Aorta (tissue), 5 donors: ENCODE results near the gene FRY. TPM values are rescaled to one million over a fixed set of nuclear protein-coding genes. Genes with fewer than 3 reads are reported as not detected.
A peak's percentile ranks its signal among the peaks of the same experiment; 100 is the strongest.

Source experiments
- ATAC-seq: fragments of 200-7000 bp; cut with Tn5 transposase; one replicate; pipeline ENCODE4 v1.9.1; 2022; ENCODE audit warnings: moderate library complexity; ENCODE audit not compliant: low FRiP score
- DNase-seq, 2 donors: peaks; one replicate each; pipeline ENCODE4 v3.0.0-alpha.2; 2020
- H3K27ac ChIP-seq, 2 donors: one replicate each; pipeline ENCODE4 v1.5.1; 2013; ENCODE audit warnings: low read length in 2 of 2, mild to moderate bottlenecking in 2 of 2, moderate library complexity in 2 of 2, control low read depth in 1 of 2, inconsistent platforms in 1 of 2, low read depth in 1 of 2
- H3K27me3 ChIP-seq, 2 donors: one replicate each; pipeline ENCODE4 v1.6.1; 2013; ENCODE audit warnings: control low read depth in 1 of 2, low read length in 1 of 2, mild to moderate bottlenecking in 1 of 2, moderate library complexity in 1 of 2; ENCODE audit not compliant: insufficient read depth in 2 of 2, control insufficient read depth in 1 of 2
- H3K36me3 ChIP-seq, 2 donors: one replicate each; pipeline ENCODE4 v1.6.1; 2013; ENCODE audit warnings: control low read depth in 1 of 2, low read length in 1 of 2, mild to moderate bottlenecking in 1 of 2; ENCODE audit not compliant: insufficient read depth in 2 of 2, control insufficient read depth in 1 of 2
- H3K4me1 ChIP-seq, 2 donors: one replicate each; pipeline ENCODE4 v1.6.1; 2013; ENCODE audit warnings: low read length in 2 of 2, control low read depth in 1 of 2, mild to moderate bottlenecking in 1 of 2, moderate library complexity in 1 of 2; ENCODE audit not compliant: insufficient read depth in 2 of 2, control insufficient read depth in 1 of 2
- H3K4me3 ChIP-seq, 2 donors: one replicate each; pipeline ENCODE4 v1.5.1; 2013; ENCODE audit warnings: low read length in 2 of 2, control low read depth in 1 of 2, mild to moderate bottlenecking in 1 of 2
- H3K9me3 ChIP-seq: one replicate; pipeline ENCODE4 v1.6.1; 2013; ENCODE audit warnings: mild to moderate bottlenecking, low read length; ENCODE audit not compliant: control insufficient read depth
- WGBS, 2 donors: extraction: QIAGEN DNeasy Blood & Tissue Kit; methylation state at CpG; one replicate each; pipeline ENCODE4 v1.1.7; 2013; 5-methylcytosine and 5-hydroxymethylcytosine counted together
- intact Hi-C, 2 donors: fragments of 100-400 bp; cut with DNase I; formaldehyde crosslinking; loops; one replicate each; pipeline versions ENCODE4 v1.14.2 to v1.15.0; 2022
- polyA plus RNA-seq, 2 donors: library from polyadenylated mRNA; stranded (reverse); fragments of 200-250 nt; gene quantifications; one replicate each; pipeline ENCODE4 v1.2.3, GENCODE V29; 2013
- total RNA-seq, 2 donors: library from RNA; stranded (reverse); fragmentation: NEBNext Ultra II Directional; extraction: Animal tissue kit (Norgen Biotek cat#: 25700); gene quantifications; one replicate each; pipeline ENCODE4 v1.2.1, GENCODE V29; 2021
- donor health status: healthy with polysubstance abuse.
- donor health status: Bipolar disorder and iron deficiency.
- donor health status: DM: no; HTN: no; CAD: no.
- donor health status: DM: no; HTN: no; CAD: no.
- donor health status: DM: yes; HTN: yes; CAD: no.

Gene FRY
- total and polyA plus RNA-seq, 4 donors: 24.8 to 328 (median 95.0) TPM

DNA sequence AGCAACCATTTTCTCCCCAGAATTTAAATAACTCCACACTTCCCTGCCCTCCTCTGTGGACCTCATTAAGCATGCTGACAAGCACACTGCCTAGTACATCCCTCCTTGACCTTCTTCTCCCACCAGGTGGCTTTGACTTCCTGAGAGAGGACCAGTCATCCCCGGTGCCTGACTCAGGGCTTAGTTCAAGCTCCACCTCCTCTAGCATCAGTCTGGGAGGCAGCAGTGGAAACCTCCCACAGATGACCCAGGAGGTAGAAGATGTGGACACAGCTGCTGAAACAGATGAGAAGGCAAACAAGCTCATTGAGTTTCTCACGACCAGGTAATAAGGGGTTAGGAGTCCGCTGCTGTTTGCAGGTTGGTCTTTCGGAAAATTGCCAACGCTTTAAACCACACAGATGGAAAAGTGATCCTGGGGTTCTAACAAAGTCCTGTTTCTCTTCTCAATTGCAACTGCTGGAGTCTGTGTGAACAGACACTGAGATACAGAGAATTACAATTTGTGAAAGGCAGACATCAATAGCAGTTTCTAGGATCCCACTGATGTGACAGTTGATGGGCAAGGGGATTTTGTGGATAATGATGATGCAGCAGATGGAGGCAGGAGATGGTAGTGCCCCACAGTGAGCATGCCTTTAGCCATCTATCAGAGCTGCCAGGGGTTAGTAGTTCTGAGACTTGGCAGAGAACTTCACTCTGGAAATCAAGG, 196.9 kb downstream of the FRY start:
- ATAC-seq (no peak), DNase-seq (no peak)
- no peak overlapping the region for H3K4me3 ChIP-seq
- peaks cover 1 to 3% of the 10 kb centered on the region in 2 donors for H3K4me1 ChIP-seq
- H3K27ac ChIP-seq: no peak overlapping the region
- 76 to 84% methylated on average over 5 of the region's 5 CpGs for WGBS, 2 donors
- H3K36me3 ChIP-seq: peaks cover 3 to 4% of the 10 kb centered on the region in 2 donors
- H3K27me3 ChIP-seq: no peaks in the 10 kb centered on the region
- no peaks in the 10 kb centered on the region for H3K9me3 ChIP-seq
- intact Hi-C loops: loop anchor here in 1 of 2 donors (5.0 kb wide), 1 partner anchor 426 kb away; no protein-coding TSS in a partner anchor

DNA sequence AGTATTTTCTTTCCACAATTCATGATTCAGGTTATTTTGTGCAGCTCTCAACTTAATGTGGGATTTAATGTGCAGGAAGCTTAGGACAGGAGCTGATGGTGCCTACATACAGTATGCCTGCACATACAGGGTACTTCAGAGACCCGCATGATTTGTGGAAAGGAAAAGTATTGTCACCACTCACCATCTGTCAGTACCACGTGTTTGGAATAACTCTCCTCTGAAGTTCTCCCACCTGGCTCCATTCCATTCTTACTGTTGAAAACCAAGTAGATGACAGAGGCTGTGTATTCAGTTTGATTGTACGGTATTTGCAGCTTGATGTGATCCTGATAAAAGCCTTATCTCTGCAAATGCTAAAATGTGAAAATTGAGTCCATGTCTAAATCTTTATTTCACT, 197.9 kb downstream of the FRY start:
- ATAC-seq: no peak
- intact Hi-C loops: loop anchor here in 1 of 2 donors (5.0 kb wide), 1 partner anchor 427 kb away; no protein-coding TSS in a partner anchor
- no peak for DNase-seq
- Histone ChIP-seq H3K4me3 (no peak overlapping the region), H3K27ac (no peak overlapping the region), H3K9me3 (no peaks in the 10 kb centered on the region), H3K27me3 (no peaks in the 10 kb centered on the region), H3K4me1 (peaks cover 1 to 3% of the 10 kb centered on the region in 2 donors), H3K36me3 (peaks cover 4% of the 10 kb centered on the region in 2 donors)
- 38 to 51% methylated on average over 3 of the region's 3 CpGs for WGBS, 2 donors

GRCh38 chr13:32232263-32232662, 200.7 kb downstream of the FRY start:
- Histone ChIP-seq H3K9me3 (no peaks in the 10 kb centered on the region), H3K4me1 (no peaks in the 10 kb centered on the region), H3K27ac (no peak overlapping the region), H3K4me3 (no peak overlapping the region), H3K27me3 (no peaks in the 10 kb centered on the region), H3K36me3 (peaks cover 5 to 10% of the 10 kb centered on the region in 2 donors)
- ATAC-seq (no peak), DNase-seq (no peak)
- intact Hi-C loops: no loop called here
- 96 to 97% methylated on average over 3 of the region's 3 CpGs for WGBS, 2 donors

GRCh38 chr13:32233062-32233461, 201.5 kb downstream of the FRY start:
- intact Hi-C loops: no loop called here
- no peak for DNase-seq
- H3K27me3 ChIP-seq: no peaks in the 10 kb centered on the region
- H3K4me1 ChIP-seq: no peaks in the 10 kb centered on the region
- ATAC-seq: no peak
- 86 to 97% methylated on average over 2 of the region's 2 CpGs for WGBS, 2 donors
- H3K27ac ChIP-seq: no peak overlapping the region
- H3K9me3 ChIP-seq: no peaks in the 10 kb centered on the region
- peaks cover 7 to 14% of the 10 kb centered on the region in 2 donors for H3K36me3 ChIP-seq
- H3K4me3 ChIP-seq: no peak overlapping the region

- 57 to 67% methylated on average over 2 of the region's 2 CpGs for WGBS, 2 donors
- intact Hi-C loops: no loop called here
- Histone ChIP-seq H3K4me3 (no peak overlapping the region), H3K4me1 (no peaks in the 10 kb centered on the region), H3K27ac (no peak overlapping the region), H3K9me3 (no peaks in the 10 kb centered on the region), H3K36me3 (peaks cover 7 to 11% of the 10 kb centered on the region in 2 donors), H3K27me3 (no peaks in the 10 kb centered on the region)
- ATAC-seq (no peak), DNase-seq (no peak)
These were observed 203.3 kb downstream of the FRY start for GRCh38 chr13:32234914-32235313.

DNA sequence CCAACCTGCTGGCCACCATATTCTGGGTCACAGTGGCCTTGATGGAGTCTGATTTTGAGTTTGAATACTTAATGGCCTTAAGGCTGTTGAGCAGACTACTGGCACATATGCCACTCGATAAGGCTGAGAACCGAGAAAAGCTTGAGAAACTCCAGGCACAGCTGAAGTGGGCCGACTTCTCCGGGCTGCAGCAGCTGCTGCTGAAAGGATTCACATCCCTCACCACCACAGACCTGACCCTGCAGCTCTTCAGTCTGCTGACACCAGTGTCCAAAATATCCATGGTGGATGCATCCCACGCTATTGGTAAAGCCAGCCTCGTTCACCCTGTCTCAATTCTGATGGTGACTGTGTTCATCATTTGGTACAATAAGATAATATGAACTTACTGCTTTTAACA, 206.1 kb downstream of the FRY start:
- Histone ChIP-seq H3K36me3 (peaks cover 8 to 11% of the 10 kb centered on the region in 2 donors), H3K4me1 (no peaks in the 10 kb centered on the region), H3K27me3 (no peaks in the 10 kb centered on the region), H3K9me3 (no peaks in the 10 kb centered on the region), H3K27ac (no peak overlapping the region), H3K4me3 (no peak overlapping the region)
- ATAC-seq: no peak
- intact Hi-C loops: no loop called here
- no peak for DNase-seq
- WGBS, 2 donors: 91 to 95% methylated on average over 6 of the region's 6 CpGs

DNA sequence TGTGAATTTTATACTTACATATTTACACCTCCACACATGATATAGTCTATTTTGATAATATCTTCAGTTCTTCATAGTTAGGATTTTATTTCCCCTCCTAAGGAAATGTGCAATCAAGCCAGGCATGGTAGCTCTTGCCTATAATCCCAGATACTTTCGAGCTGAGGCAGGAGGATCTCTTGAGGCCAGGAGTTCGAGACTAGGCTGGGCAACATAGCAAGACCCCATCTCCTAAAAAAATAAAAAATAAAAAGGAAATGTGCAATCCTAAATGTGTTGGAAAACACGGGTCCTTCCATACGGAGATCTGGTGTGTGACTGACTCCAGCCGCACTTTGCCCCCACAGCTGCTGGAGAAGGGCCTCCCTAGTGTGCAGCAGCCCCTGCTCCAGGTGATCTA, 212.1 kb downstream of the FRY start:
- Histone ChIP-seq H3K4me1 (peaks cover 0 to under 1% of the 10 kb centered on the region in 2 donors), H3K36me3 (peaks cover 0 to 4% of the 10 kb centered on the region in 2 donors), H3K9me3 (no peaks in the 10 kb centered on the region), H3K4me3 (no peak overlapping the region), H3K27ac (no peak overlapping the region), H3K27me3 (no peaks in the 10 kb centered on the region)
- 96 to 97% methylated on average over 5 of the region's 5 CpGs for WGBS, 2 donors
- ATAC-seq (no peak), DNase-seq (no peak)
- intact Hi-C loops: no loop called here

DNA sequence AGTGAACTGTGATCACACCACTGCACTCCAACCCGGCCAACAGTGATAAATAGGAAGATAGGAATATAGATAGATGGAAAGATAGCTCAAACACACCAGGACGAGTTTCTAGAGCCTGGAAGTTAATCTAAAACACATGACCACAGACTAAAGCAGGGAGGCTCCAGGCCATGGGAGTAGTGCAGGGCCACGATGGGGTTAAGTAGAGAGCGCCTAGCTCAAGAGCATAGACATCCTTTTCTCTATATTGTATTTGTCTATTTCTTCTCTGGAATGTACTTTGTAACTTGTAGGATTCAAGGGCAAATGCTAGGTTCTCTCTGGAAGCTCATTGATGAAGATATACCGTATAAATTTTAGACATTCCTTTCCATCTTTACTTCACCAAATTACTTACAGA, 214.0 kb downstream of the FRY start:
- Histone ChIP-seq H3K27me3 (no peaks in the 10 kb centered on the region), H3K9me3 (no peaks in the 10 kb centered on the region), H3K36me3 (peaks cover 0 to 8% of the 10 kb centered on the region in 2 donors), H3K4me1 (peaks cover 0 to 1% of the 10 kb centered on the region in 2 donors), H3K27ac (no peak overlapping the region), H3K4me3 (no peak overlapping the region)
- 87 to 88% methylated on average over 5 of the region's 5 CpGs for WGBS, 2 donors
- intact Hi-C loops: loop anchor here in 1 of 2 donors (5.0 kb wide), 1 partner anchor 67 kb away; no protein-coding TSS in a partner anchor
- DNase-seq (no peak), ATAC-seq (no peak)

DNA sequence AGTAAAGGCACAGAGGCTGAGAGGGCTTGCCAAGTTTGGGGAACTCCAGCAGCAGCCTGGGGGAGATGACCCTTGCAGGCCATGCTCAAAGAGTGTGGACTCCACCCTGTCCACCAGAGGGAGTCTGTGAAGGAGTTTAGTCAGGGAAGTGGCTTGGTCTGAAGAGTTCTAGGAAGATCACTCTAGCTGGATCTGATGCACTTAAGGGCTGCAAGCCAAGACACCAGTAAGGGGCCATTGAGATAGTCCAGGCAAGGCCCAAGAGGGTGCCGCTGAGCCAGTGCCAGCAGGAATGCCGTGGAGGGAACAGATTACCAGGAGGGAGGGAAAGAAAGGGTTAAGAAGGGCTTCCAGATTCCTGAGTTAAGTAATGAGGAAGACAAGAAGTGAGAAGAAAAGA, 214.9 kb downstream of the FRY start:
- ATAC-seq (peak; percentile 84), DNase-seq (peak in 1 of 2 donors; percentile 78)
- Histone ChIP-seq H3K4me3 (no peak overlapping the region), H3K36me3 (peaks cover 0 to 5% of the 10 kb centered on the region in 2 donors), H3K9me3 (no peaks in the 10 kb centered on the region), H3K27me3 (no peaks in the 10 kb centered on the region), H3K4me1 (peaks cover 0 to 1% of the 10 kb centered on the region in 2 donors), H3K27ac (no peak overlapping the region)
- intact Hi-C loops: loop anchor here in 1 of 2 donors (5.0 kb wide), 1 partner anchor 66 kb away; no protein-coding TSS in a partner anchor
- WGBS, 2 donors: 48 to 65% methylated on average over 2 of the region's 2 CpGs
